Measurements from ENCODE around the gene LRMDA. TPM values are rescaled to one million over a fixed set of nuclear protein-coding genes. Genes with fewer than 3 reads are reported as not detected.

LRMDA gene
- polyA plus RNA-seq, 2 of the 4 experiments (the other 2 are of a cell fraction), result 4.6 to 5.2 TPM

GRCh38 chr10:75390178-75390577, 41.2 kb upstream of the LRMDA start:
- no peak for DNase-seq (ENCODE audit: low read depth in 1 of 2, low spot score in 1 of 2)
- H3K9me3 ChIP-seq, result peaks cover 11% of the 10 kb centered on the region; the same call in 2 of the 3 replicates
- CTCF ChIA-PET, result no interaction called here
- H3K27ac ChIP-seq, result no peak overlapping the region
- H3K4me3 ChIP-seq, result no peak overlapping the region
- ATAC-seq, result no peak
- POLR2A ChIA-PET, result no interaction called here
- no peak overlapping the region for H3K4me2 ChIP-seq
- H3K4me1 ChIP-seq, result 0 out of 3 replicates have a peak, but pooled peaks cover 3% of the 10 kb centered on the region
- FAIRE-seq, result no peak
- TF ChIP-seq HEYL (CRISPR knock-in tag; IDR thresholded peaks at IDR 0.05) (no peak), EP300 (IDR thresholded peaks at IDR 0.05) (no peak), CBX2 (IDR thresholded peaks at IDR 0.05; ENCODE audit: borderline replicate concordance, low read depth) (no peak), MYC (IDR thresholded peaks at IDR 0.05; ENCODE audit: borderline replicate concordance, low read length) (no peak), FOSL2 (IDR thresholded peaks at IDR 0.05) (no peak), FOSL2 (CRISPR knock-in tag; IDR thresholded peaks at IDR 0.05) (no peak), FOXS1 (CRISPR knock-in tag; IDR thresholded peaks at IDR 0.05) (no peak), BHLHE40 (IDR thresholded peaks at IDR 0.05; ENCODE audit: low read depth, low read length) (no peak), ESRRA (IDR thresholded peaks at IDR 0.05; ENCODE audit: borderline replicate concordance, low read length) (no peak), ZNF302 (CRISPR knock-in tag; IDR thresholded peaks at IDR 0.05) (no peak), ELK1 (IDR thresholded peaks at IDR 0.05; ENCODE audit: low read depth, low read length) (no peak), EHF (CRISPR knock-in tag; IDR thresholded peaks at IDR 0.05) (no peak), NR3C1 (IDR thresholded peaks at IDR 0.05) (no peak), HES2 (IDR thresholded peaks at IDR 0.05) (no peak), CHD4 (IDR thresholded peaks at IDR 0.05; ENCODE audit: borderline replicate concordance) (no peak), JUN (IDR thresholded peaks at IDR 0.05) (no peak), HOXB13 (CRISPR knock-in tag; IDR thresholded peaks at IDR 0.05; ENCODE audit: low read depth) (no peak), SMC3 (IDR thresholded peaks at IDR 0.05) (no peak)
- TF ChIP-seq, protein P1, sequence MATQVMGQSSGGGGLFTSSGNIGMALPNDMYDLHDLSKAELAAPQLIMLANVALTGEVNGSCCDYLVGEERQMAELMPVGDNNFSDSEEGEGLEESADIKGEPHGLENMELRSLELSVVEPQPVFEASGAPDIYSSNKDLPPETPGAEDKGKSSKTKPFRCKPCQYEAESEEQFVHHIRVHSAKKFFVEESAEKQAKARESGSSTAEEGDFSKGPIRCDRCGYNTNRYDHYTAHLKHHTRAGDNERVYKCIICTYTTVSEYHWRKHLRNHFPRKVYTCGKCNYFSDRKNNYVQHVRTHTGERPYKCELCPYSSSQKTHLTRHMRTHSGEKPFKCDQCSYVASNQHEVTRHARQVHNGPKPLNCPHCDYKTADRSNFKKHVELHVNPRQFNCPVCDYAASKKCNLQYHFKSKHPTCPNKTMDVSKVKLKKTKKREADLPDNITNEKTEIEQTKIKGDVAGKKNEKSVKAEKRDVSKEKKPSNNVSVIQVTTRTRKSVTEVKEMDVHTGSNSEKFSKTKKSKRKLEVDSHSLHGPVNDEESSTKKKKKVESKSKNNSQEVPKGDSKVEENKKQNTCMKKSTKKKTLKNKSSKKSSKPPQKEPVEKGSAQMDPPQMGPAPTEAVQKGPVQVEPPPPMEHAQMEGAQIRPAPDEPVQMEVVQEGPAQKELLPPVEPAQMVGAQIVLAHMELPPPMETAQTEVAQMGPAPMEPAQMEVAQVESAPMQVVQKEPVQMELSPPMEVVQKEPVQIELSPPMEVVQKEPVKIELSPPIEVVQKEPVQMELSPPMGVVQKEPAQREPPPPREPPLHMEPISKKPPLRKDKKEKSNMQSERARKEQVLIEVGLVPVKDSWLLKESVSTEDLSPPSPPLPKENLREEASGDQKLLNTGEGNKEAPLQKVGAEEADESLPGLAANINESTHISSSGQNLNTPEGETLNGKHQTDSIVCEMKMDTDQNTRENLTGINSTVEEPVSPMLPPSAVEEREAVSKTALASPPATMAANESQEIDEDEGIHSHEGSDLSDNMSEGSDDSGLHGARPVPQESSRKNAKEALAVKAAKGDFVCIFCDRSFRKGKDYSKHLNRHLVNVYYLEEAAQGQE (IDR thresholded peaks at IDR 0.05), result no peak

GRCh38 chr10:75392271-75392670, 39.2 kb upstream of the LRMDA start:
- H3K4me2 ChIP-seq, result no peak overlapping the region
- TF ChIP-seq ZFP36 (IDR thresholded peaks at IDR 0.05; ENCODE audit: borderline replicate concordance, partially characterized antibody) (peak; percentile 56), EHF (CRISPR knock-in tag; IDR thresholded peaks at IDR 0.05) (no peak)
- 0 out of 3 replicates have a peak, but pooled peaks cover 3% of the 10 kb centered on the region for H3K4me1 ChIP-seq
- FAIRE-seq (no peak), ATAC-seq (no peak), DNase-seq (ENCODE audit: low read depth in 1 of 2, low spot score in 1 of 2) (no peak)
- H3K4me3 ChIP-seq, result no peak overlapping the region
- POLR2A ChIA-PET, result no interaction called here
- CTCF ChIA-PET, result interaction anchor here (1.1 to 2.6 kb wide), 2 partner anchors 48 to 97 kb away, joined by 3 to 10 read pairs; no protein-coding TSS in a partner anchor
- H3K9me3 ChIP-seq, result no peaks in the 10 kb centered on the region; the same call in 2 of the 3 replicates
- H3K27ac ChIP-seq, result no peak overlapping the region
- WGBS (ENCODE audit: missing lambda C conversion rate), result 28% methylated on average over 2 of the region's 2 CpGs

- ChIA-PET POLR2A (no interaction called here), CTCF (interaction anchor here (0.6 to 4.0 kb wide), 4 partner anchors 8 to 532 kb away, joined by 3 to 48 read pairs (median 7); no protein-coding TSS in a partner anchor)
- ATAC-seq (no peak), DNase-seq (ENCODE audit: low read depth in 1 of 2, low spot score in 1 of 2) (no peak), FAIRE-seq (no peak)
- TF ChIP-seq PBX3 (IDR thresholded peaks at IDR 0.05), result no peak
- Histone ChIP-seq H3K4me1 (0 out of 3 replicates have a peak, but pooled peaks cover 3% of the 10 kb centered on the region), H3K4me2 (no peak overlapping the region), H3K4me3 (no peak overlapping the region), H3K27ac (no peak overlapping the region), H3K9me3 (no peaks in the 10 kb centered on the region)
Observed at GRCh38 chr10:75392744-75393143, 38.7 kb upstream of the LRMDA start.

Data from A549 (cell line).